ENCODE results near the gene KCTD17.
A peak's percentile ranks its signal among the peaks of the same experiment; 100 is the strongest.

KCTD17 gene

DNA sequence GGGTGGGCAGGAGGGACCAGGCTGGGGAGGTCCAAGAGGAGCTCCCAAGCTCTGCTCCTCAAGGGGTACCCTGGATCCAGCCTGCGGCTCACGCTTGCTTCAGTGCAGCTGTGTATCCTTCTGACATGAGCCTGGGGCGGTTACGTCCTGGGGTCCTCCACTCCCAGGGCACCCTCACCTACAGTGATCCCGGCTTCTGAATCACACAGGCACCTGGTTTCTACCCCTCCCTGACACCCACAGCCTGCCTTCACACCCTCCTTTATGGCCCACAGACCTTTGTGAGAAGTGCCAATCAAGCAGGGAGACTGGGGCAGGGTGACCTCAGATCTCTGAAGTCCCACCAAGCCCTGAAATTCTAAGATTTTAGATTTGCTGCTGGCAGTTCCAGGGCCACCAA is 30.5 kb upstream of the KCTD17 start:
- no peak for TF ChIP-seq CTCF (IDR thresholded peaks at IDR 0.05; ENCODE audit: insufficient read depth, missing control alignments)
- DNase-seq (ENCODE audit: insufficient read length, low spot score) (no peak), FAIRE-seq (no peak)

DNA sequence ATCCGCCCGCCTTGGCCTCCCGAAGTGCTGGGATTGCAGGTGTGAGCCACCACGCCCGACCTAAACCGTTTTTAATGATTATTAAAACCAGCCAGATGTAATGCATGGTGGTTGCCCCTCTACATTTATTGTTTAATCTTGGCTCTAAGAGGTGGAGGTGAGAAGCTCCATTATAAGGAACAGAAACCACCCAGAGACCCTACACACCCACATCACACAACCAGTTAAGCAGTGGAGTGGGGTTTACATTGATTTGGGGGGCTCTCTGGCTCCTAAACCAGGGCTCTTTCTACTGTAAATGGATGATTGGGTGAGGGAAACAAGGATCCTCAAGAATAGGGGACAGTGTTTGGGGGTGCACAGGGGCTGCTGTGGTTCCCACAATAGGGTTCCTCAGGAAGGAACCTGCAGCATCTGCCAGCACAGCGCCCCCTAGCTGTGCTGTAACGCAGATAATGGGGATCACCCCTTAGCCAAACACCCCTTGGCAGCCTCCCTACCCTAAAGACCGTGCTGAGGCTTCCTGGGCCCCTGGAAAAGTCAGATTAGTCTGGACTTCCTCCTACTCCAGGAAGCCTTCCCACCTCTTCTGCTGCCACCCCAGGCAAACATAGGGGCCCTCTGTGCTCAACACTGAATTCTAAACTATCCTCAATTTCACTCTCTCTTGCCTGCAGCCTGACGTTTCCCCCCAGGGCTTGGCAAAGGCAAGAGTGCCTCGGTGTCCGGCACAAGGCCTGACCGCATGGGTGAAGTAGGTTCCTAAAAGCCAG is 29.6 kb upstream of the KCTD17 start:
- FAIRE-seq (no peak), DNase-seq (ENCODE audit: insufficient read length, low spot score) (no peak)
- peak; percentile 62 for TF ChIP-seq CTCF (IDR thresholded peaks at IDR 0.05; ENCODE audit: insufficient read depth, missing control alignments)

- no peak for TF ChIP-seq CTCF (IDR thresholded peaks at IDR 0.05; ENCODE audit: insufficient read depth, missing control alignments)
- FAIRE-seq, result no peak
- DNase-seq (ENCODE audit: insufficient read length, low spot score), result no peak
These were observed 28.8 kb upstream of the KCTD17 start for GRCh38 chr22:37022483-37023337.

DNA sequence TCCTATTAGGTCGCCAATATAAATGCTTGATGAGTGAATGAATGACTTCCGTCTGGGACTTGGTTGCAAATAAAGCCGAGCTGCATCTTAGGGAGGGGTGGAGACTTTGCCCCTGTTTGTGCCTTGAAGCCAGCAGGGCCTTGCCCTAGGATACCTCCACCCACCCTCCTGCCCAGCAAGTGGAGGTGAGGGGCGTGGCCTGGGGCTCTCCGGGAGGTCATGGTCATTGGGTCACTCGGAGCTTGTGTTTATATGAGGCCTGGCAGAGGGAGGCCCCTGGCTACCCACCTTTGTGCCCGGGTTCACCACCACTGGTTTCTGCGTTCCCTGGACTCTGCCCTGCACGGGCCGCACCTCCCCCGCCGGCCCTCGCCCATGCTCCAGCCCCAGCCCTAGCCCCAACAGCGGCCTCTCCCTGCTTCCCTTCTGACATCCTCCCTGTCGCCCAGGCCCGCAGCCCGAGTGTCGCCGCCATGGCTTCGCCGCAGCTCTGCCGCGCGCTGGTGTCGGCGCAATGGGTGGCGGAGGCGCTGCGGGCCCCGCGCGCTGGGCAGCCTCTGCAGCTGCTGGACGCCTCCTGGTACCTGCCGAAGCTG is 27.7 kb upstream of the KCTD17 start:
- no peak for FAIRE-seq
- DNase-seq (ENCODE audit: insufficient read length, low spot score), result no peak
- no peak for TF ChIP-seq CTCF (IDR thresholded peaks at IDR 0.05; ENCODE audit: insufficient read depth, missing control alignments)

GRCh38 chr22:37024339-37025157 is 27.0 kb upstream of the KCTD17 start:
- TF ChIP-seq CTCF (IDR thresholded peaks at IDR 0.05; ENCODE audit: insufficient read depth, missing control alignments), result no peak
- FAIRE-seq (no peak), DNase-seq (ENCODE audit: insufficient read length, low spot score) (no peak)

- no peak for DNase-seq (ENCODE audit: insufficient read length, low spot score)
- FAIRE-seq, result no peak
- TF ChIP-seq CTCF (IDR thresholded peaks at IDR 0.05; ENCODE audit: insufficient read depth, missing control alignments), result no peak
These were observed 26.0 kb upstream of the KCTD17 start for GRCh38 chr22:37025500-37026070.
